GM12878 (cell line): ENCODE results near the gene MBOAT2. TPM values are rescaled to one million over a fixed set of nuclear protein-coding genes. Genes with fewer than 3 reads are reported as not detected.

ENCODE experiments used
- ATAC-seq: fragments of 200-7000 bp; cut with Tn5 transposase; 3 replicates; pipeline ENCODE4 v1.9.1; 2020; ENCODE audit warnings: mild to moderate bottlenecking, moderate library complexity
- BruUV-seq: library from RNA; stranded (reverse); fragments of 400-500 nt; replicated peaks from 2 replicates; lab custom pipeline; 2021; lab: Mats Ljungman, UMichigan
- CTCF ChIA-PET: fragments of 300-600 bp; sonication (Branson Sonifier 250); formaldehyde crosslinking; extraction: SDS; loops from one replicate; lab custom pipeline; 2021; ENCODE audit warnings: inconsistent platforms; lab: Yijun Ruan, JAX
- POLR2A ChIA-PET: fragments of 350-600 bp; formaldehyde crosslinking; extraction: SDS; loops from one replicate; lab custom pipeline; 2021; ENCODE audit warnings: inconsistent platforms; lab: Charles Lee
- RAD21 ChIA-PET: fragments of 300-600 bp; sonication (Branson Sonifier 250); formaldehyde crosslinking; loops from one replicate; lab custom pipeline; 2023; ENCODE audit warnings: antibody characterized with exemption; ENCODE audit not compliant: unreplicated experiment; lab: Charles Lee
- SMC1A ChIA-PET: fragments of 300-600 bp; sonication (Branson Sonifier 250); formaldehyde crosslinking; loops from one replicate; lab custom pipeline; 2023; ENCODE audit not compliant: unreplicated experiment, uncharacterized antibody; lab: Charles Lee
- DNase-seq: peaks from one replicate; pipeline ENCODE4 v3.0.0-alpha.2; 2011; ENCODE audit warnings: low read depth, low spot score
- FAIRE-seq: peaks from 3 replicates; lab custom pipeline; 2011; peaks lifted over from hg19 to GRCh38; lab: Jason Lieb, UNC
- H2AFZ ChIP-seq: 2 replicates; pipeline ENCODE4 v1.6.0; 2011; ENCODE audit warnings: low read depth, low read length, control low read depth; ENCODE audit not compliant: control insufficient read depth
- H3K27ac ChIP-seq: 2 replicates; pipeline ENCODE4 v1.5.1; 2011; ENCODE audit warnings: control low read depth; ENCODE audit not compliant: control insufficient read depth, insufficient read depth
- H3K27me3 ChIP-seq, 2 experiments: replicated peaks in 1 of 2; 2 replicates each; pipeline versions ENCODE4 v1.6.0 to v1.6.1; 2011; ENCODE audit warnings: low read length in 1 of 2; ENCODE audit not compliant: control insufficient read depth in 2 of 2, insufficient read depth in 2 of 2
- H3K36me3 ChIP-seq, 2 experiments: 2 replicates each; pipeline ENCODE4 v1.5.1; 2011; ENCODE audit warnings: low read length in 1 of 2; ENCODE audit not compliant: control insufficient read depth in 2 of 2, insufficient read depth in 2 of 2
- H3K4me1 ChIP-seq: 2 replicates; pipeline ENCODE4 v1.6.1; 2011; ENCODE audit warnings: mild to moderate bottlenecking, low read length, moderate library complexity, mixed read lengths; ENCODE audit not compliant: control insufficient read depth, insufficient read depth
- H3K4me2 ChIP-seq: 2 replicates; pipeline ENCODE4 v1.6.0; 2011; ENCODE audit warnings: control low read depth; ENCODE audit not compliant: control insufficient read depth, insufficient read depth
- H3K4me3 ChIP-seq: fragments of 200-600 bp; sonication (generic); 2 replicates; pipeline ENCODE4 v1.5.1; 2016
- H3K79me2 ChIP-seq: 2 replicates; pipeline ENCODE4 v1.6.0; 2011; ENCODE audit warnings: low read length; ENCODE audit not compliant: control insufficient read depth, insufficient read depth
- H3K9ac ChIP-seq: 2 replicates; pipeline ENCODE4 v1.8.0; 2011; ENCODE audit warnings: low read length, control low read depth, mixed read lengths; ENCODE audit not compliant: control insufficient read depth, insufficient read depth
- H3K9me3 ChIP-seq: replicated peaks from 3 replicates; pipeline ENCODE4 v1.5.1; 2011; ENCODE audit warnings: mild to moderate bottlenecking, low read length; ENCODE audit not compliant: control insufficient read depth, insufficient read depth
- H4K20me1 ChIP-seq: 2 replicates; pipeline ENCODE4 v1.6.0; 2011; ENCODE audit not compliant: control insufficient read depth, insufficient read depth
- BCL11A ChIP-seq: IDR thresholded peaks from 2 replicates; pipeline ENCODE4 v1.6.1; 2011; ENCODE audit warnings: low read depth, low read length
- BMI1 ChIP-seq: fragments of 450-650 bp; IDR thresholded peaks from 2 replicates; pipeline ENCODE4 v1.6.1; 2016; ENCODE audit warnings: mild to moderate bottlenecking, moderate library complexity, borderline replicate concordance
- CBX5 ChIP-seq: sonication (generic); IDR thresholded peaks from 2 replicates; pipeline ENCODE4 v1.6.1; 2016; ENCODE audit warnings: low read depth, moderate library complexity, mild to moderate bottlenecking, inconsistent platforms
- CEBPB ChIP-seq, 2 experiments: fragments of 150-350 bp in 1 of 2; IDR thresholded peaks; 2 replicates each; pipeline ENCODE4 v1.6.1; 2012 to 2014; ENCODE audit warnings: low read depth in 2 of 2, low read length in 2 of 2, borderline replicate concordance in 1 of 2, inconsistent platforms in 1 of 2
- FOXM1 ChIP-seq: IDR thresholded peaks from 2 replicates; pipeline ENCODE4 v1.6.1; 2012; ENCODE audit warnings: low read depth, mild to moderate bottlenecking, inconsistent platforms, low read length, moderate library complexity
- GATAD2B ChIP-seq: fragments of 450-650 bp; conservative IDR thresholded peaks from 2 replicates; pipeline ENCODE4 v1.6.1; 2017; ENCODE audit warnings: low read depth, mild to moderate bottlenecking, moderate library complexity
- KDM1A ChIP-seq: fragments of 200-600 bp; sonication (generic); IDR thresholded peaks from 2 replicates; pipeline ENCODE4 v1.6.1; 2016; ENCODE audit warnings: borderline replicate concordance
- MTA2 ChIP-seq: fragments of 450-650 bp; IDR thresholded peaks from 2 replicates; pipeline ENCODE4 v1.6.1; 2016; ENCODE audit warnings: low read depth, mild to moderate bottlenecking, moderate library complexity
- MXI1 ChIP-seq: fragments of 150-350 bp; IDR thresholded peaks from 2 replicates; pipeline ENCODE4 v1.6.1; 2011; ENCODE audit warnings: low read depth, mild to moderate bottlenecking, inconsistent platforms, low read length, improper control_type of control experiment
- NBN ChIP-seq: fragments of 450-650 bp; IDR thresholded peaks from 2 replicates; pipeline ENCODE4 v1.6.1; 2016
- NFIC ChIP-seq: IDR thresholded peaks from 2 replicates; pipeline ENCODE4 v1.6.1; 2012; ENCODE audit warnings: low read depth, mild to moderate bottlenecking, inconsistent platforms, low read length, moderate library complexity
- NR2C2 ChIP-seq: IDR thresholded peaks from 2 replicates; pipeline ENCODE4 v1.6.1; 2011; ENCODE audit warnings: borderline replicate concordance, low read depth; ENCODE audit not compliant: control insufficient read depth, insufficient read length
- POLR2AphosphoS2 ChIP-seq: IDR thresholded peaks from 2 replicates; pipeline ENCODE4 v1.6.1; 2011; ENCODE audit warnings: low read depth, mild to moderate bottlenecking, low read length, improper control_type of control experiment, moderate library complexity
- POLR2AphosphoS5 ChIP-seq: IDR thresholded peaks from 2 replicates; pipeline ENCODE4 v1.6.1; 2011; ENCODE audit warnings: mild to moderate bottlenecking, low read length, inconsistent platforms
- RAD21 ChIP-seq: IDR thresholded peaks from 2 replicates; pipeline ENCODE4 v1.6.1; 2011; ENCODE audit warnings: mild to moderate bottlenecking, low read depth, low read length, moderate library complexity; ENCODE audit not compliant: insufficient read depth
- RB1 ChIP-seq: fragments of 450-650 bp; formaldehyde crosslinking; IDR thresholded peaks from 2 replicates; pipeline ENCODE4 v1.6.1; 2017; ENCODE audit warnings: mild to moderate bottlenecking, borderline replicate concordance
- SIN3A ChIP-seq: IDR thresholded peaks from 2 replicates; pipeline ENCODE4 v1.6.1; 2012; ENCODE audit warnings: low read depth, low read length, improper control_type of control experiment
- STAT3 ChIP-seq: IDR thresholded peaks from 2 replicates; pipeline ENCODE4 v1.6.1; 2011; ENCODE audit warnings: low read depth, low read length, improper control_type of control experiment
- ZBTB4 ChIP-seq: fragments of 450-650 bp; formaldehyde crosslinking; IDR thresholded peaks from 2 replicates; pipeline ENCODE4 v1.4.0; 2022; ENCODE audit warnings: mild to moderate bottlenecking, moderate library complexity
- whole genome bisulfite sequencing: methylation state at CpG from one replicate; pipeline ENCODE4 v1.1.6; 2016; ENCODE audit warnings: low lambda C conversion rate; ENCODE audit not compliant: insufficient replicate concordance, insufficient coverage; ENCODE audit errors: missing lambda C conversion rate; 5-methylcytosine and 5-hydroxymethylcytosine counted together
- in situ Hi-C: fragments of 300-500 bp; cut with MboI; formaldehyde crosslinking; loops from 9 replicates; pipeline ENCODE4 v1.14.3; 2018; ENCODE audit warnings: mixed read lengths
- intact Hi-C: fragments of 100-400 bp; cut with micrococcal nuclease; formaldehyde crosslinking; loops from one replicate; pipeline ENCODE4 v1.14.2; 2022; ENCODE audit not compliant: unreplicated experiment
- polyA plus RNA-seq, 11 experiments: library from polyadenylated mRNA; depleted of rRNA in 4 of 11; unstranded in 6 of 11; stranded (reverse) in 5 of 11; fragments of >200 nt; fragmentation: Nextera tagmentation in 4 of 11; fragmentation: Illumina TruSeq in 1 of 11; extraction: Ambion mirVana in 4 of 11; extraction: Trizol in 1 of 11; gene quantifications; 1 replicate in 1 of 11; 2 replicates in 10 of 11; pipeline versions ENCODE4 v1.2.1 to v1.2.3, GENCODE V29; 2011 to 2016; ENCODE audit warnings: inconsistent platforms in 2 of 11, missing spikeins in 2 of 11, low read depth in 1 of 11
- total RNA-seq, 4 experiments: library from RNA; depleted of rRNA in 3 of 4; stranded (reverse); fragments of >200 nt in 3 of 4; fragmentation: Illumina TruSeq in 1 of 4; extraction: Trizol in 1 of 4; gene quantifications; 2 replicates each; pipeline versions ENCODE4 v1.2.1 to v1.2.3, GENCODE V29; 2013 to 2021

The MBOAT2 gene
- total and polyA plus RNA-seq, 10 of the 15 experiments (the other 5 are each of a cell fraction or from before 2014, with no cell fraction given) = 0.08 to 40.6 (median 1.8) TPM

- Histone ChIP-seq H3K36me3 (no peaks in the 10 kb centered on the region), H3K4me3 (no peak overlapping the region), H3K79me2 (peaks cover 3% of the 10 kb centered on the region), H3K9me3 (no peaks in the 10 kb centered on the region), H3K9ac (no peak overlapping the region), H3K27ac (no peak overlapping the region), H2AFZ (no peak overlapping the region), H4K20me1 (no peaks in the 10 kb centered on the region), H3K4me2 (no peak overlapping the region), H3K4me1 (no peaks in the 10 kb centered on the region; the same call in 1 of the 2 replicates), H3K27me3 (no peaks in the 10 kb centered on the region)
- CTCF ChIA-PET = interaction anchor here (1.9 kb wide), 1 partner anchor 118 kb away, joined by 4 read pairs; no protein-coding TSS in a partner anchor
- DNase-seq (no peak), FAIRE-seq (no peak), ATAC-seq (no peak)
- SMC1A ChIA-PET = interaction anchor here (3.1 kb wide), 1 partner anchor 11 kb away, joined by 11 read pairs; no protein-coding TSS in a partner anchor
- intact Hi-C loops (no loop called here), in situ Hi-C loops (no loop called here)
- 89% methylated on average over 4 of the region's 4 CpGs for WGBS
- RAD21 ChIA-PET = no interaction called here
- TF ChIP-seq NR2C2 = no peak
- no peak for TF ChIP-seq BMI1
- no peak for TF ChIP-seq SIN3A
- no peak for TF ChIP-seq BCL11A
- TF ChIP-seq CBX5 = no peak
- TF ChIP-seq MXI1 = no peak
- no peak for TF ChIP-seq NBN
- no peak for TF ChIP-seq RB1
- TF ChIP-seq ZBTB4 (CRISPR knock-in tag) = no peak
- no peak for TF ChIP-seq RAD21
- TF ChIP-seq STAT3 = no peak
- TF ChIP-seq FOXM1 = no peak
- TF ChIP-seq MTA2 = no peak
- TF ChIP-seq CEBPB (IDR thresholded peaks at IDR 0.05; ENCODE audit: borderline replicate concordance in 1 of 2, low read depth in 2 of 2, low read length in 2 of 2) = no peak
- no peak for TF ChIP-seq POLR2AphosphoS2
- TF ChIP-seq KDM1A = no peak
- TF ChIP-seq NFIC = no peak
- TF ChIP-seq GATAD2B = no peak
- no peak for TF ChIP-seq POLR2AphosphoS5
- BruUV-seq = no TSS peak
- POLR2A ChIA-PET = interaction anchor here (0.7 to 1.1 kb wide), 3 partner anchors 9 to 114 kb away, joined by 4 to 7 read pairs (median 6); no protein-coding TSS in a partner anchor
Measured at GRCh38 chr2:8996006-8996405, 7.5 kb downstream of the MBOAT2 start.
